GM23338 (cell line): ENCODE data around the gene GASK1B. TPM values are rescaled to one million over a fixed set of nuclear protein-coding genes. Genes with fewer than 3 reads are reported as not detected.

Experiments
- ATAC-seq: fragments of 200-7000 bp; cut with Tn5 transposase; 3 replicates; pipeline ENCODE4 v1.9.1; 2020
- DNase-seq: peaks from one replicate; pipeline ENCODE4 v3.0.0-alpha.2; 2015; ENCODE audit warnings: low spot score
- H2AFZ ChIP-seq: fragments of 200-600 bp; sonication (generic); 2 replicates; pipeline ENCODE4 v1.8.0; 2016; ENCODE audit warnings: antibody characterized with exemption, mild to moderate bottlenecking, moderate library complexity
- H3F3A ChIP-seq: fragments of 200-600 bp; sonication (generic); replicated peaks from 2 replicates; pipeline ENCODE4 v1.8.0; 2017; ENCODE audit warnings: antibody characterized with exemption, mixed run types, low read depth
- H3K27ac ChIP-seq: fragments of 200-600 bp; sonication (generic); 2 replicates; pipeline ENCODE4 v1.6.1; 2016; ENCODE audit warnings: low read depth
- H3K27me3 ChIP-seq: fragments of 200-600 bp; sonication (generic); 2 replicates; pipeline ENCODE4 v1.8.0; 2016; ENCODE audit warnings: mild to moderate bottlenecking, mixed run types, moderate library complexity; ENCODE audit not compliant: insufficient read depth
- H3K36me3 ChIP-seq: fragments of 200-600 bp; sonication (generic); 2 replicates; pipeline ENCODE4 v1.8.0; 2016; ENCODE audit warnings: mild to moderate bottlenecking; ENCODE audit not compliant: insufficient read depth
- H3K4me1 ChIP-seq: fragments of 200-600 bp; sonication (generic); 2 replicates; pipeline ENCODE4 v1.8.0; 2016; ENCODE audit warnings: mild to moderate bottlenecking, moderate library complexity; ENCODE audit not compliant: insufficient read depth
- H3K4me2 ChIP-seq: fragments of 200-600 bp; sonication (generic); 2 replicates; pipeline ENCODE4 v1.7.1; 2017; ENCODE audit warnings: mixed run types
- H3K4me3 ChIP-seq: fragments of 200-600 bp; sonication (generic); 2 replicates; pipeline ENCODE4 v1.6.1; 2016; ENCODE audit warnings: mixed run types
- H3K79me2 ChIP-seq: fragments of 200-600 bp; sonication (generic); replicated peaks from 2 replicates; pipeline ENCODE4 v1.8.0; 2017; ENCODE audit warnings: mild to moderate bottlenecking; ENCODE audit not compliant: insufficient read depth
- H3K9me2 ChIP-seq: fragments of 200-600 bp; sonication (generic); 2 replicates; pipeline ENCODE4 v1.8.0; 2017; ENCODE audit not compliant: insufficient read depth
- H4K20me1 ChIP-seq: fragments of 200-600 bp; sonication (generic); replicated peaks from 2 replicates; pipeline ENCODE4 v1.8.0; 2017; ENCODE audit warnings: mild to moderate bottlenecking; ENCODE audit not compliant: insufficient read depth
- H3K27ac Mint-ChIP-seq: 2 replicates; pipeline ENCODE4 v1.8.0; 2020; ENCODE audit warnings: inconsistent platforms, mild to moderate bottlenecking, moderate library complexity, mixed read lengths
- H3K27me3 Mint-ChIP-seq: 3 replicates; pipeline ENCODE4 v1.8.0; 2022; ENCODE audit warnings: low read depth, mild to moderate bottlenecking, moderate library complexity, mixed read lengths, inconsistent platforms; ENCODE audit not compliant: insufficient read depth, poor library complexity
- H3K36me3 Mint-ChIP-seq: 3 replicates; pipeline ENCODE4 v1.8.0; 2021; ENCODE audit warnings: low read depth, mild to moderate bottlenecking, inconsistent platforms, moderate library complexity, mixed read lengths
- H3K4me1 Mint-ChIP-seq: 3 replicates; pipeline ENCODE4 v1.8.0; 2020; ENCODE audit warnings: mild to moderate bottlenecking, inconsistent platforms, mixed read lengths
- H3K4me3 Mint-ChIP-seq: 3 replicates; pipeline ENCODE4 v1.8.0; 2021; ENCODE audit warnings: moderate library complexity, mild to moderate bottlenecking, inconsistent platforms, mixed read lengths
- H3K9me3 Mint-ChIP-seq: 3 replicates; pipeline ENCODE4 v1.8.0; 2020; ENCODE audit warnings: moderate library complexity, mild to moderate bottlenecking, inconsistent platforms, mixed read lengths
- CREB1 ChIP-seq: fragments of 250-450 bp; sonication (Bioruptor Pico); IDR thresholded peaks from 2 replicates; pipeline ENCODE4 v1.5.0; 2020; ENCODE audit warnings: low read depth, mild to moderate bottlenecking, moderate library complexity
- CTCF ChIP-seq, 2 experiments: fragments of 200-600 bp in 1 of 2; sonication (generic) in 1 of 2; conservative IDR thresholded peaks; 2 replicates each; pipeline versions ENCODE4 v1.5.1 to v1.6.1; 2016 to 2017; ENCODE audit warnings: antibody characterized with exemption in 2 of 2, low read depth in 2 of 2, mild to moderate bottlenecking in 2 of 2, moderate library complexity in 1 of 2
- EZH2 ChIP-seq: fragments of 200-600 bp; sonication (generic); IDR thresholded peaks from one replicate; pipeline ENCODE4 v1.8.0; 2017; ENCODE audit warnings: antibody characterized with exemption, mild to moderate bottlenecking, low read depth; ENCODE audit not compliant: unreplicated experiment
- EZH2phosphoT487 ChIP-seq: fragments of 200-600 bp; sonication (generic); IDR thresholded peaks from one replicate; pipeline ENCODE4 v1.8.1; 2018; ENCODE audit warnings: antibody characterized with exemption; ENCODE audit not compliant: unreplicated experiment
- JUNB ChIP-seq: IDR thresholded peaks from one replicate; pipeline ENCODE4 v1.6.1; 2016; ENCODE audit warnings: antibody characterized with exemption; ENCODE audit not compliant: unreplicated experiment
- NANOG ChIP-seq: IDR thresholded peaks from 2 replicates; pipeline ENCODE4 v1.6.1; 2016; ENCODE audit warnings: antibody characterized with exemption, borderline replicate concordance
- POLR2AphosphoS5 ChIP-seq: IDR thresholded peaks from 2 replicates; pipeline ENCODE4 v1.6.1; 2016; ENCODE audit warnings: antibody characterized with exemption, low read depth
- STAT1 ChIP-seq: IDR thresholded peaks from one replicate; pipeline ENCODE4 v1.6.1; 2016; ENCODE audit warnings: antibody characterized with exemption; ENCODE audit not compliant: unreplicated experiment
- ZNF114 ChIP-seq: fragments of 250-450 bp; sonication (Bioruptor Pico); IDR thresholded peaks from 2 replicates; pipeline ENCODE4 v1.5.0; 2020; ENCODE audit warnings: mild to moderate bottlenecking, moderate library complexity
- ZNF331 ChIP-seq: fragments of 250-450 bp; sonication (Bioruptor Pico); IDR thresholded peaks from 2 replicates; pipeline ENCODE4 v1.5.0; 2020; ENCODE audit warnings: low read depth, mild to moderate bottlenecking, moderate library complexity
- polyA plus RNA-seq: library from polyadenylated mRNA; unstranded; fragments of >200 nt; fragmentation: Nextera tagmentation; extraction: Ambion mirVana; gene quantifications from 2 replicates; pipeline ENCODE4 v1.2.1, GENCODE V29; 2016
- total RNA-seq: library from RNA; depleted of rRNA; stranded (reverse); fragments of >200 nt; shearing (Covaris generic); gene quantifications from 2 replicates; pipeline ENCODE4 v1.2.3, GENCODE V29; 2014
- TF ChIP-seq, protein P1 (sequence below): IDR thresholded peaks from 2 replicates; pipeline ENCODE4 v1.6.1; 2016; ENCODE audit warnings: antibody characterized with exemption

GASK1B gene
- total and polyA plus RNA-seq, 2 experiments from 2014 or later, result not detected

GRCh38 chr4:158193171-158193749 is 20.4 kb upstream of the GASK1B start:
- Mint-ChIP-seq H3K9me3 (no peaks in the 10 kb centered on the region), H3K27ac (no peak overlapping the region), H3K27me3 (no peaks in the 10 kb centered on the region), H3K36me3 (no peaks in the 10 kb centered on the region), H3K4me3 (no peak overlapping the region), H3K4me1 (no peaks in the 10 kb centered on the region)
- Histone ChIP-seq H3K4me3 (no peak overlapping the region), H3K36me3 (no peaks in the 10 kb centered on the region), H3K4me2 (no peak overlapping the region), H4K20me1 (no peaks in the 10 kb centered on the region), H3K79me2 (no peaks in the 10 kb centered on the region), H3K4me1 (no peaks in the 10 kb centered on the region), H2AFZ (no peak overlapping the region), H3K9me2 (no peaks in the 10 kb centered on the region), H3K27me3 (no peaks in the 10 kb centered on the region), H3K27ac (no peak overlapping the region), H3F3A (no peaks in the 10 kb centered on the region)
- no peak for TF ChIP-seq STAT1
- no peak for TF ChIP-seq POLR2AphosphoS5
- TF ChIP-seq ZNF114 (CRISPR knock-in tag), result no peak
- TF ChIP-seq CTCF (conservative IDR thresholded peaks at IDR 0.05; ENCODE audit: low read depth in 2 of 2), result peak; percentile 62 to 64
- TF ChIP-seq JUNB, result no peak
- TF ChIP-seq, protein P1, sequence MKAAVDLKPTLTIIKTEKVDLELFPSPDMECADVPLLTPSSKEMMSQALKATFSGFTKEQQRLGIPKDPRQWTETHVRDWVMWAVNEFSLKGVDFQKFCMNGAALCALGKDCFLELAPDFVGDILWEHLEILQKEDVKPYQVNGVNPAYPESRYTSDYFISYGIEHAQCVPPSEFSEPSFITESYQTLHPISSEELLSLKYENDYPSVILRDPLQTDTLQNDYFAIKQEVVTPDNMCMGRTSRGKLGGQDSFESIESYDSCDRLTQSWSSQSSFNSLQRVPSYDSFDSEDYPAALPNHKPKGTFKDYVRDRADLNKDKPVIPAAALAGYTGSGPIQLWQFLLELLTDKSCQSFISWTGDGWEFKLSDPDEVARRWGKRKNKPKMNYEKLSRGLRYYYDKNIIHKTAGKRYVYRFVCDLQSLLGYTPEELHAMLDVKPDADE, result no peak
- TF ChIP-seq EZH2, result no peak
- no peak for TF ChIP-seq EZH2phosphoT487
- no peak for TF ChIP-seq NANOG
- peak; percentile 60 for DNase-seq
- ATAC-seq, result peak; percentile 40; the same call in 2 of the 3 replicates

DNA sequence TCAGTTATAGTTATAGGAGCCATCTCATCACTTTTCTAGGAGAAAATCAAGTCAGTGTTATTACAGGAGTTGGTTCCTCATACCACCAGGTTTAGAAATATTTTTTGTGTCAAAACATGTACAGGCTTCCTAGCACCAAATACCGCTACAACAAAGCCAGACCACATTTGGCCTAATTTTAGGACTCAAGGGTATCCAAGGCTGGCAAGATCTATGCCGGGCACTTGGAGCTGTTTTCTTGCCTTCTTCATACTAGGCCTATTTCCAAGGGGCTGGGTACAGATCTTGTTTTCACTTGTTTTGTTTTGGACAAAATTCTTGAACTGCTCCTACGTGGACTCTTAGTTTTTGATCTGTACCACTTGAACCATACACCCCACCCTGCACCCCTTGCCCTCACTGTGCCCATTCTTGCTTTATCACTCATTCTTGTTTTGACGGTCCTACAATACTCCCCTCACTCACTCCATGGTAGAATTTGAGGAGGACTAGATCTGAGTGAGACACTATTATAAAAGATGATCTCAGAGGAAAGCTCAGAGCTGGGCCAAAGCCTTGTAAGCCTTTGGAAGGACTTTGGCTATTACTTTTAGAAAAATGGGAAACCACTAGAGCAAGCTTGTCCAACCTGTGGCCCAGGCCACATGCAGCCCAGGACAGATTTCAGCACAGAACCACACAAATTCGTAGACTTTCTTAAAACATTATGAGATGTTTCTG is 19.8 kb upstream of the GASK1B start:
- H3K4me1 Mint-ChIP-seq, result no peaks in the 10 kb centered on the region
- no peaks in the 10 kb centered on the region for H3K36me3 Mint-ChIP-seq
- no peaks in the 10 kb centered on the region for H3K4me1 ChIP-seq
- H4K20me1 ChIP-seq, result no peaks in the 10 kb centered on the region
- H3F3A ChIP-seq, result no peaks in the 10 kb centered on the region
- H3K27me3 ChIP-seq, result no peaks in the 10 kb centered on the region
- H3K79me2 ChIP-seq, result no peaks in the 10 kb centered on the region
- H3K9me3 Mint-ChIP-seq, result no peaks in the 10 kb centered on the region
- H3K27me3 Mint-ChIP-seq, result no peaks in the 10 kb centered on the region
- no peak overlapping the region for H2AFZ ChIP-seq
- H3K36me3 ChIP-seq, result no peaks in the 10 kb centered on the region
- ATAC-seq, result no peak
- H3K4me3 Mint-ChIP-seq, result no peak overlapping the region
- DNase-seq, result no peak
- no peak overlapping the region for H3K4me3 ChIP-seq
- no peak overlapping the region for H3K27ac Mint-ChIP-seq
- no peak overlapping the region for H3K27ac ChIP-seq
- no peak overlapping the region for H3K4me2 ChIP-seq
- H3K9me2 ChIP-seq, result no peaks in the 10 kb centered on the region
- TF ChIP-seq EZH2phosphoT487, result no peak
- no peak for TF ChIP-seq NANOG
- no peak for TF ChIP-seq CREB1
- no peak for TF ChIP-seq JUNB
- TF ChIP-seq ZNF331 (CRISPR knock-in tag), result no peak
- TF ChIP-seq, protein P1, result no peak
